ENCODE results near the gene SERGEF. TPM values are rescaled to one million over a fixed set of nuclear protein-coding genes. Genes with fewer than 3 reads are reported as not detected.

SERGEF gene
- polyA plus RNA-seq, 1 of the 3 experiments (the other 2 are of a cell fraction): 23.1 TPM

- no peak for TF ChIP-seq PBX3 (IDR thresholded peaks at IDR 0.05)
- TF ChIP-seq EP300 (IDR thresholded peaks at IDR 0.05; ENCODE audit: borderline replicate concordance in 1 of 2, low read depth in 1 of 2, low read length in 1 of 2): no peak
- TF ChIP-seq NRF1 (IDR thresholded peaks at IDR 0.05; ENCODE audit: low read depth, low read length): no peak
- TF ChIP-seq RAD21 (IDR thresholded peaks at IDR 0.05; ENCODE audit: low read length): no peak
Measured at GRCh38 chr11:17763703-17764102, 249.1 kb downstream of the SERGEF start (continued).

DNA sequence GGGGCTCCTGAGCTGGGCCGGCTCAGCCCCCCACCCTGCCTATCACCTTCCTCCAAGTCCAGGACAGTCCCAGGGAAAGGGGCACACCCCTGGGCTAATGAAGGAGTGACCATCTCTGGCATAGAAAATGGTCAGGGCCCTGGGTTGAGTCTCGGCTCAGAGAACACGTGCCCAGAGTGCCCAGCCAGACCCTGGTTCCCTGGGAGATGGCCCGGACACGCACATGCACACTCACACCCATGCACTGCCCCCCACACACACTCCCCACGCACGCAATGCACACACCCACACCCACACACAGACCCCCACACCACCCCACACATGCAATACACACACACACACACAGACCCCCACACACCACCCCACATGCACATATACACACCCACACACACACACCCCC, 249.6 kb downstream of the SERGEF start:
- H3K27me3 ChIP-seq (ENCODE audit: insufficient read depth): no peaks in the 10 kb centered on the region
- H3K9me3 ChIP-seq: no peaks in the 10 kb centered on the region
- H3K36me3 ChIP-seq (replicated peaks in 1 of 2; ENCODE audit: control insufficient read depth in 1 of 2, insufficient read depth in 2 of 2, low read length in 1 of 2): no peaks in the 10 kb centered on the region
- TF ChIP-seq PBX3 (IDR thresholded peaks at IDR 0.05): no peak
- DNase-seq: no peak
- H4K20me1 ChIP-seq (ENCODE audit: insufficient read depth): no peaks in the 10 kb centered on the region
- H3K79me2 ChIP-seq (ENCODE audit: insufficient read depth): no peaks in the 10 kb centered on the region
- H3K4me1 ChIP-seq (ENCODE audit: control insufficient read depth in 1 of 2, insufficient read depth in 2 of 2, low read depth in 1 of 2, low read length in 1 of 2): peaks cover 0 to 21% of the 10 kb centered on the region in 2 experiments; a peak in 2 of 4 replicates
- CTCF ChIA-PET: interaction anchor here (6.0 kb wide), 1 partner anchor 33 kb away, joined by 35 read pairs; no protein-coding TSS in a partner anchor
- no peak overlapping the region for H3K9ac ChIP-seq
- H3K4me3 ChIP-seq (ENCODE audit: low read depth in 2 of 2, low read length in 1 of 2): no peak overlapping the region
- no peak overlapping the region for H3K27ac ChIP-seq (ENCODE audit: low read depth in 2 of 2, low read length in 1 of 2)
- no peaks in the 10 kb centered on the region for H3F3A ChIP-seq (replicated peaks; ENCODE audit: insufficient read depth)
- POLR2A ChIA-PET: no interaction called here
- no peak overlapping the region for H3K4me2 ChIP-seq
- H3K9me2 ChIP-seq: no peaks in the 10 kb centered on the region
- WGBS (ENCODE audit: low lambda C conversion rate): 90% methylated on average over 5 of the region's 7 CpGs
- H2AFZ ChIP-seq (ENCODE audit: low read depth): no peak overlapping the region

- no peak overlapping the region for H2AFZ ChIP-seq (ENCODE audit: low read depth)
- no peak for DNase-seq
- no peaks in the 10 kb centered on the region for H3K9me2 ChIP-seq
- H3F3A ChIP-seq (replicated peaks; ENCODE audit: insufficient read depth): no peaks in the 10 kb centered on the region
- H3K36me3 ChIP-seq (replicated peaks in 1 of 2; ENCODE audit: control insufficient read depth in 1 of 2, insufficient read depth in 2 of 2, low read length in 1 of 2): no peaks in the 10 kb centered on the region
- ChIA-PET POLR2A (no interaction called here), CTCF (interaction anchor here (4.7 to 6.0 kb wide), 2 partner anchors 32 to 215 kb away, joined by 28 to 35 read pairs; no protein-coding TSS in a partner anchor)
- peaks cover 0 to 21% of the 10 kb centered on the region in 2 experiments; a peak in 2 of 4 replicates for H3K4me1 ChIP-seq (ENCODE audit: control insufficient read depth in 1 of 2, insufficient read depth in 2 of 2, low read depth in 1 of 2, low read length in 1 of 2)
- no peak for TF ChIP-seq POLR2AphosphoS5 (IDR thresholded peaks at IDR 0.05; ENCODE audit: low read depth, low read length)
- TF ChIP-seq MEF2A (IDR thresholded peaks at IDR 0.05; ENCODE audit: borderline replicate concordance, low read depth): no peak
- no peak for TF ChIP-seq EP300 (IDR thresholded peaks at IDR 0.05; ENCODE audit: borderline replicate concordance in 1 of 2, low read depth in 1 of 2, low read length in 1 of 2)
- no peak for TF ChIP-seq CHD2 (IDR thresholded peaks at IDR 0.05; ENCODE audit: low read length, partially characterized antibody)
- no peak overlapping the region for H3K9ac ChIP-seq
- no peaks in the 10 kb centered on the region for H3K27me3 ChIP-seq (ENCODE audit: insufficient read depth)
- WGBS (ENCODE audit: low lambda C conversion rate): 78% methylated on average over 16 of the region's 17 CpGs
- no peaks in the 10 kb centered on the region for H4K20me1 ChIP-seq (ENCODE audit: insufficient read depth)
- H3K9me3 ChIP-seq: no peaks in the 10 kb centered on the region
- no peaks in the 10 kb centered on the region for H3K79me2 ChIP-seq (ENCODE audit: insufficient read depth)
- no peak overlapping the region for H3K4me3 ChIP-seq (ENCODE audit: low read depth in 2 of 2, low read length in 1 of 2)
- H3K27ac ChIP-seq (ENCODE audit: low read depth in 2 of 2, low read length in 1 of 2): no peak overlapping the region
- H3K4me2 ChIP-seq: no peak overlapping the region
Measured at GRCh38 chr11:17762309-17762974, 250.4 kb downstream of the SERGEF start.

All from SK-N-SH (cell line).